Medulla oblongata (tissue), 1 donor: Measurements from ENCODE around the gene SLX4IP.

Experiments
- DNase-seq: peaks from one replicate; pipeline ENCODE4 v3.0.0-alpha.2; 2015; ENCODE audit errors: extremely low spot score

Gene SLX4IP

GRCh38 chr20:10633718-10634117 lies 198.6 kb downstream of the SLX4IP start:
- no peak for DNase-seq

- no peak for DNase-seq
Observed at GRCh38 chr20:10634211-10634610, 199.1 kb downstream of the SLX4IP start.

- DNase-seq = no peak
Observed at GRCh38 chr20:10634683-10635411, 199.7 kb downstream of the SLX4IP start.

- no peak for DNase-seq
Observed at GRCh38 chr20:10635476-10636208, 200.5 kb downstream of the SLX4IP start.

- DNase-seq = no peak
Observed at GRCh38 chr20:10636326-10636818, 201.3 kb downstream of the SLX4IP start.

DNA sequence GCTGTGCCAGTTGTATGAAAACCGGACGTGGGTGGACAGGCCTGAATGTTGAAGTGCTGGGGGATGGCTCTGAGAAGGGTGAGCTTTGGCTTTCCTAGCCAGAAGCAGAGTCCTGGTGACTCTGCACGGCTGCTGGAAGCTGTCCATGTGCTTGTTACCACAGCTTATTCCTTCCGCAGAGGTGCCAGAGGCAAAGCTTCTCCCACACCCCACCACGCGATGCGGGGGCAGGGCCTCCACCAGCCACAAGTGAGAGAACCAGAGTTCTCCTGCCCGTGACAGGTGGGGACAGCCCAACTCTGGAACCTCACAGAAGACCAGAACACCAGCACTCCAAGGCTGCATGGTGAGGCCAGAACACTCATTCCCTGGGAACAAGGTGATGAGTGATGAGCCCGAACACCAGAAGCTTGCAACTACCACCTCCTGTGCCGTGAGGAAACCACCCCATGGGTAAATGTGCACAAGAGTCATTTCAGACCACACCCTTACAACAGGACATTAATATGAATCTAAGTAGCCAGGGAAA lies 202.0 kb downstream of the SLX4IP start:
- DNase-seq = no peak

- DNase-seq = no peak
Observed at GRCh38 chr20:10637563-10637962, 202.5 kb downstream of the SLX4IP start.

- DNase-seq = no peak
Observed at GRCh38 chr20:10639077-10639736, 204.1 kb downstream of the SLX4IP start.

DNA sequence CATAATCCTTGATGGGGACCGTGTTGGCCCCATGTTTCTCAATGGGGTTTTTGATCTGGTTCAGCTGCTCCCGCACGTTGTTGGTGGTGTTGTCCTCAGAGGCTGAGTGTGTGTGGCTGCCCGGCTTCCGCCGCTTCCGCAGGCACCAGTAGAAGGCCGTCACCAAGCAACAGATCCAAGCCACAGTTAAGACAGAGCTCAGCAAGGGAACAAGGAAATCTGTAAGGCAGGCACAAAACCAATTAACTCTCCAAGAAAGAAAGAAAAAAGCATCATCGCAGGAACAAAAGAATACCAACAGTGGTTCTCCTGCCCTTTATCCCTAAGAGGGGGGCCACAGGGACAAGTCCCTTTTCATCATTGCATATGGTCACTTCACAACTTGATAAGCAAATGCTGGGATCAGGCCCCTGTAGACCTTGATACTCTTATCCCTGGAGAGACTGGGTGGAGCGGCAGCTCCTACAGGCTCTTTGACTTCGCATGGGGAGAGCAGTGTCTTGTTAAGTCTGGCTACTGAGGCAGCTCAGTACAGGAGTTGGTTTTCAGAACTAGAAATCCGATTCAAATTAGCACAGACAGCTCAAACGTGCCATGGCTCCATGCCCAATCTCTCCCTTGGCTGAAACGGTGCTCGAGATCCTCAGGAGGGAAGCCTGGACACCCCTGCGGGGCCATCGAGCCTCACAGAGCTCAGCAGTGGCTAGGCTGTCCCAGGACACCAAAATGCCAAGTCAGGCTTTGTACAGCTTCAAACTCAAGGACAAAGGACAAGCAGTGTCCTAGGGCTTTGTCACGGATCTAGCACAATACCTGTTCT lies 204.8 kb downstream of the SLX4IP start:
- peak; percentile 32 for DNase-seq

DNA sequence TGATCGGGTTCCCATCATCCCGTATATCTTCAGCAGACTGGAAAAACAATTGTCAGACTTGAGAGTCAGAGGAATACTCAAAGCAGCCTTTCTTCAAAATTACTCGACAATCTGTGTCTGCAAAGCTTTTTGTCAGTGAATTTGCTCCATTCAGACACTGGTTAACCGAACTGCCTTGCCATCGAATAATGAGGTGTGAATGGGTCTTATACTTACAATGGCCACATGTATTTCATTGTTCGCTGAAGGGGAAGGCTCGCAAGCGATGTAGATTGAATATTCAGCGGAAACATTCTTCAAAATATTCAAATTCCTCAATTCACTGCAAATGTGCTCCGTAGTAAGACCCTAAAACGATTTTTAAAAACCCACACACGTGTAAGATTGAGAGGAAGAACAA lies 205.8 kb downstream of the SLX4IP start:
- DNase-seq = no peak

DNA sequence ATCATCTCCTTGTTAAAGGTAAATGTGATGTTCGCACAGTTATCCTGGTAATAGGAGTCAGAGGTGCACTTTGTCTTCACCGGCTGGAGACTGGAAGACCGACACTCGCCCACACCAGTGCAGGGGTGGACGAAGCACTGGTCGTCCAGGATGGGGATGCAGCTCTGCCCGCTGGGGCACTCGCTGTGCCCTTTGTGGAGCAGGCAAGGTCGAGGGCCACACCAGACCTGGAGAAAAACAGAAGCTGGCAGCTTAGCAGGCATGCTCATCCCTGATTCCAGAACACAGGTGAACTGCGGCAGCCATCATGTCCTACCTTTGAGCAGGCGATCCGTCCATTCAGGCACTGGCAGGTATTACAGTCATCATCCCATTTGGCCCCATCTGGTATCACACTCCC lies 206.4 kb downstream of the SLX4IP start:
- no peak for DNase-seq

DNA sequence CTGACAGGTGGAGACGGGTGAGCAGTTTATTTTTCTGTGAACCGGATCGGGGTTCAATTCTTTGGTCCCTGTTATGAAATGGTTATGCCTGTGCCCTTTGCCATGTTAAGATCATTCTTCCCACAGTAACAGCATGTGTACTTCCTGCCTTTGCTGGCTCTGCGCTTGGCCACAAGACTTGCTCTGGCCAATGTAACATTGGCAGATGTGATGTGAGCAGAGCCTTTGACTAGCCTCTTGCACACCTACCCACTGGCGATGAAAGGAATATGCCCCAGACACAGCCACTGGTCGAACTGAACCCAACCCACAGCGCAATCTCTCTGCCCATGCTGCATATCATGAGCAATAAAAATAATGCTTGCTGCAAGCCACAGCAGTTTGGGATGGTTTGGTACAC lies 206.8 kb downstream of the SLX4IP start:
- no peak for DNase-seq

DNA sequence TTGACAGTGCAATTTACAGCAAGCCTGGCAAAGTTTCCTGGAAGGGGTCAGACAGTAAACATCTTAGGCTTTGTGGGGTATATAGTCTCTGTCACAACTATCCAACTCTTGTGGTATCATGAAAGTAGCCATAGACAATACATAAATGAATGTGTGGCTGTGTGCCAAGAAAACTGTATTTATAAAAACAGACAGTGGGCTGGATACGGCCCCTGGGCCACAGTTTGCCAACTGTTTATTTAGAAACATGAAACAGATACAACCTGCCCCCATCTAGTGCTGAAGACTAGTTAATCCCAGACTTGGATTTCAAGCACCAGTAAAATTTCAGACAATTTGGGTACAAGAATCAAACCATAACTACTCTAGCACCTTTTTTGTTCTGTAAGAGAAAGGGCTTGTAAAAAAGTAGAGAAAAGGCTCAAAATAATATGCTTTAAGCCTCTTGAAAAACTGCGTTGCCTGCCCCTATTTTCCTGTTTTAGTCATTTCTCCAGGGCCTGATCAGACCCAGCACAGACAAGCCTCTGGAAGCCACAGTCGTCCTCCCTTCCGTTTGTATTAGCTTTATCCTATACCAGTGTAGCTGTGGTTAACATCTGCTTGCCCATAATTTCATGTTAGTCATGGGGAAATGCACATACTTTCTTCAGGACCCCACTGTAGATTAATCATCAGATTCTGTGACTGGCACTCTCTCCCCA lies 207.9 kb downstream of the SLX4IP start:
- DNase-seq = no peak

- DNase-seq = no peak
Observed at GRCh38 chr20:10643560-10643873, 208.4 kb downstream of the SLX4IP start.

DNA sequence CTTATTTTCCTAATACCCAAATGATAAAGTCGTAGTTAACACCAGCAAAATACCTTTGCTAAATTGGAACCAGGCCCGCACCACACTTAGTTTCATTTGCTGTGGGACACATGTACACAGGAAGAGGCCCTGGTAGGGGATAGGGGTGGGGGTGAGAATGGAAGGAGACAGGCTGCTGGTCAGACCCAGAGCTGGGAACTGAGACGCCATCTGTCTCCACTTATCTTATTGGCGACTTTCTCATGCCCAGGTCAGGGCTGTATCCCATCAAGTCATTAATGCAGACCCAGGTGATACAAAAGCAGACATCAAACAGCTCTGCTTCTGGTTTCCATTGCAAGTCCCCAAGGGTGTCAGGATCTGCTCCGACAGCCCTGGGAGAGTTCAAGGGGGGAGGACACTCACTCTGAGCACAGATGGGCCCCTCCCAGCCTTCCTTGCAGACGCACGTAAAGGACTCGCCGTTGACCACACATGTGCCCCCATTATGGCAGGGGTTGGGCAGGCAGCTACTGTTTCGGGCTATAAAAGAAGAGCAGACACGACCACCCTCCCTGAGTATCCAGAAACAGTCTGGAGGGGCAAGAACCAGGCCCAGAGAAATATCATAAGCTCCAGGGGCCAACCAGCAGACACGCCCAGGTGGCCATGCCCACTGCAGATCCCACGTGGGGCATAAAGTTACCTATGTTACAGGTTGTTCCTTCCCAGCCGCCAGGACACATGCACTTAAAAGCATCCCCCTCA lies 209.5 kb downstream of the SLX4IP start:
- no peak for DNase-seq

DNA sequence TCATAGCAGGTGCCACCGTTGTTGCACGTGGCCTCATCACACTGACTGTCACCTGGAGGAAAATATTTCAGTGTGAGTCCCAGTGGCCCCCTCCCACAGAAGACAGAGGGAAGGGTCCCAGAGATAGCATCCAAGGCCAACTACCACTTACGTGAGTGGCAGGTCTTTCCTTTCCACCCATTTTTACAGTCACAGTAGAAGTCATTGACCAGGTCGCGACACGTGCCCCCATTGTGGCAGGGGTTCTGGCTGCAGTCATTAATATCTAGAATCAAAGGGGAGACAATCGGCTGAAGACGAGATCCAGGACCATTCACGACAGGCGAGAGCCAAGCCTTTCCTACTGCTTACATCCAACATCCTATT lies 210.1 kb downstream of the SLX4IP start:
- no peak for DNase-seq

- DNase-seq = no peak
Observed at GRCh38 chr20:10646006-10646405, 210.9 kb downstream of the SLX4IP start.

DNA sequence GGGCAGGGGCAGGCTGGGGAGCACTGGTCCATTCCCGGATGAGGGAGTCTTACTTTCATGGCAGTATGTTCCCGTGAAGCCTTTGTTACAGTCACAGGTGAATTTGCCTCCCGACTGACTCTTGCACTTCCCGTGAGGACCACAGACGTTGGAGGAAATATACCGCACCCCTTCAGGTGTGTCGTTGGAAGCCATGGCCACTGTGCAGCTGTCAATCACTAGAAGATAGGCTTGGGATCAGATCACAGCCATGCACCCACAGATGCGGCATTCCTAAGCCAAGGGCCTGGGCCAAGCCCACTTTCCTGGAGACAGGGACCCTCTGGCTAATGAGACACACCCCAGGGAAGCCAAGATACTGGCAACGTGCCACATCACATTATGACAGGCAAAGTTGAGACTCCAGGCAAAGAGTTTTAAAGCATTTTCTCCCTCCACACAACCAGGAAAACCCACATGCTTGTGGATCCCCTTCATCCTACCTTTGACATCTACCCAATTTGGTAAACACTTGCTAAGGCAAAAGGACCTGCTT lies 211.8 kb downstream of the SLX4IP start:
- no peak for DNase-seq

- no peak for DNase-seq
Observed at GRCh38 chr20:10647471-10647870, 212.4 kb downstream of the SLX4IP start.

GRCh38 chr20:10647909-10648308 lies 212.8 kb downstream of the SLX4IP start:
- no peak for DNase-seq
